H7 (cell line): ENCODE data around the gene DAD1. TPM values are rescaled to one million over a fixed set of nuclear protein-coding genes. Genes with fewer than 3 reads are reported as not detected.
A peak's percentile ranks its signal among the peaks of the same experiment; 100 is the strongest.

Experiments
- DNase-seq: peaks from one replicate; pipeline ENCODE4 v3.0.0; 2012
- H3K27me3 ChIP-seq: 2 replicates; pipeline ENCODE4 v1.6.0; 2011; ENCODE audit warnings: mild to moderate bottlenecking, low read length; ENCODE audit not compliant: control insufficient read depth, insufficient read depth
- H3K36me3 ChIP-seq: replicated peaks from 2 replicates; pipeline ENCODE4 v1.5.1; 2011; ENCODE audit warnings: low read length; ENCODE audit not compliant: control insufficient read depth, insufficient read depth
- H3K4me3 ChIP-seq: 2 replicates; pipeline ENCODE4 v1.5.1; 2011; ENCODE audit warnings: low read depth, mild to moderate bottlenecking, control low read depth, low read length, moderate library complexity; ENCODE audit not compliant: insufficient read depth
- total RNA-seq: library from RNA; depleted of rRNA; stranded (reverse); fragments of >200 nt; shearing (Covaris generic); gene quantifications from 2 replicates; pipeline ENCODE4 v1.2.3, GENCODE V29; 2014

The DAD1 gene
- total RNA-seq, 1 experiment from 2014 or later: 306 TPM

DNA sequence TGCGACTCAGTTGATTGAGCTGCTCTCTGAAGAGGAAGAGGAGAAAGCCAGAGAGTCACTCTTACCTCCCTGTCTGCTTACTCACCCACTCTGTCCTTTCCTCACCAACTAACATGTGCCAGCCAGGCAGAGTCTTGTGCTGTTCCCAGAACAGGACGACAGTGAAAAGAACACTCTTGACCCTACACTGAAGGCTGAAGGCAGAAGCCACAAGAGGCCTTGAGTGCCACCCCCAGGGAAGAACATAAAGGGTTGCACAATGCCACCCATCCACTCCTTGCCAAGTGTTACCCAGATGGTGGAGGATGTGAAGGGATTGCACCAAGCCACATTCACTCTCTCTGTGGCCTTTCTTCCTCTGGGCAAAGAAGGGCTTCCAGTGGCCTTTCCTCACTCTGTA lies 21.9 kb upstream of the DAD1 start:
- Histone ChIP-seq H3K4me3 (no peak overlapping the region), H3K36me3 (peaks cover 34% of the 10 kb centered on the region), H3K27me3 (no peaks in the 10 kb centered on the region)
- no peak for DNase-seq

DNA sequence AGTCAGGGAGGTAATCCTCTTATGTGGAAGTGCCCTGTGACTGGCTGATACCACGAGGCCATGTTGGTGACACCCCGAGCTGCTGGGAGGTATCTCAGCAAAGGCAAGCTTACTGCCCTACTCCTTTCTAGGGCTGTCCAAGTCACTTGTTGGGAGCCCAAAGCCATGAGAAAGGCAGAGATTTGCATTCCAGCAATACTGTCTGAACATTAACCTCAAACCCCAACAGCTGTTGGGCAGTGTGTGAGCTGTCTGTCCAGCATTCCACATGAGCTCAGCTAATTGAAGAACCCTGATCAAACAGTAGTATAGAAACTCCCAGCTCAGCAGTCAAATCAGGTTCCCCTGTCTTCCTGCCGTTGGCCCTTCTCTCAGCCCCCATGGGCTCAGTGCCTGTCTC lies 18.3 kb upstream of the DAD1 start:
- H3K36me3 ChIP-seq: peaks cover 52% of the 10 kb centered on the region
- H3K27me3 ChIP-seq: no peaks in the 10 kb centered on the region
- no peak for DNase-seq
- H3K4me3 ChIP-seq: no peak overlapping the region

DNA sequence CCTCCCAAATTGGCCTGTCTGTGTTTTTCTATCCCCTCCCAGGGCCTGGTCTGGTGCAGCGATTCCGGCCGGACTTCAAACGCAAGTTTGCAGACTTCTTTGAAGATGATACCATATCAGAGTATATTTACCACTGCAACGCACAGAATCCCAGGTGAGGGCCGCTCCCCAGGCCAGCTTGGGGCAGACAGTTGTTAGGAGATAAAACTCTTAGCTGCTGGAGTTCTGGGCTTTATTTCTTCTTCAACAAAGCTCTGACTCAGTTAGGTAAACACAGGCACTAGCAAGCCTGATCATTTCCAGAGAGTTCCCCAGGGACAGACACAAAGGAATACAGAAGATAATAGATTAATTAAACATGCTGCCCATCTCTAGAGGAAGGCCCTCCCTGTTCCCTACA lies 17.4 kb upstream of the DAD1 start:
- Histone ChIP-seq H3K4me3 (no peak overlapping the region), H3K36me3 (peaks cover 61% of the 10 kb centered on the region), H3K27me3 (no peaks in the 10 kb centered on the region)
- no peak for DNase-seq

GRCh38 chr14:22602862-22603261 lies 13.8 kb upstream of the DAD1 start:
- Histone ChIP-seq H3K4me3 (no peak overlapping the region), H3K36me3 (peaks cover 43% of the 10 kb centered on the region), H3K27me3 (no peaks in the 10 kb centered on the region)
- no peak for DNase-seq

DNA sequence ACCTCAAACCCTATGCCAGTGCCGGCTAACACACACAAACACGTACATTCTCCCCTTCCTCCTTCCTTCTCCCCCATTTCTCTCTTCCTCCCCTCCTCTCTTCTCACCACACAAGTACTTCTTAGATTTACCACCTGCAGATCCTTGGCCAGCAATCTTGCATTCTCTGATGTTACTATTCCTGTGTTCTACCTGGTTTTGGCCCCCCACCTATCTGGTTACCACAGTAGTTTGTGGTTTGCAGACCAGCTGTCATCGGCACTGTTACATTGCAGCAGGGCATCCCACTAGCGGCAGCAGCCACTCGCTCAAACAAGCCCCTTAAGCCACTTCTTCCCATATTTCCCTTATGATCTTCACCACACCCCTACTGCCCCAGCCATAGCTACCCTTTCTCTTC lies 13.0 kb upstream of the DAD1 start:
- no peaks in the 10 kb centered on the region for H3K27me3 ChIP-seq
- H3K4me3 ChIP-seq: no peak overlapping the region
- no peak for DNase-seq
- peaks cover 35% of the 10 kb centered on the region for H3K36me3 ChIP-seq

GRCh38 chr14:22601456-22601855 lies 12.4 kb upstream of the DAD1 start:
- no peak for DNase-seq
- Histone ChIP-seq H3K27me3 (no peaks in the 10 kb centered on the region), H3K4me3 (no peak overlapping the region), H3K36me3 (peaks cover 33% of the 10 kb centered on the region)

DNA sequence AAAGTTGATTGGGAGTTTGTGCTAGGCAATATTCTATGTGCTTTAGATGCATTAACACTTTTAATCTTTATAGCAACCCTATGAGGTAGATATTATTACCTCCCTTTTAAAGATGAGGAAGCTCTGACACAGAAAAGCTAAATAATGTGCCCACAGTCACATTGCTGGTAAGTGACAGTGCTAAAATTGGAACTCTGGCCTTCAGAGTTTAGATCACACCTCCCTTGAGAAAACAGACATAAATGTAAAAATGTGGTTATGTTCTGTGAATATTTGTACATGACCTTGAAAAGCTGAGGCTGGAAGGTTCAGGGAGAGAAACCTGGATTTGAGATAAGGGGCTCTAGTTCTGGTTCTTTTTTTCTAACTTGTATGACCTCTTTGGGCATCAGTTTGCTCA lies 11.0 kb upstream of the DAD1 start:
- H3K4me3 ChIP-seq: no peak overlapping the region
- peaks cover 22% of the 10 kb centered on the region for H3K36me3 ChIP-seq
- no peaks in the 10 kb centered on the region for H3K27me3 ChIP-seq
- DNase-seq: no peak

DNA sequence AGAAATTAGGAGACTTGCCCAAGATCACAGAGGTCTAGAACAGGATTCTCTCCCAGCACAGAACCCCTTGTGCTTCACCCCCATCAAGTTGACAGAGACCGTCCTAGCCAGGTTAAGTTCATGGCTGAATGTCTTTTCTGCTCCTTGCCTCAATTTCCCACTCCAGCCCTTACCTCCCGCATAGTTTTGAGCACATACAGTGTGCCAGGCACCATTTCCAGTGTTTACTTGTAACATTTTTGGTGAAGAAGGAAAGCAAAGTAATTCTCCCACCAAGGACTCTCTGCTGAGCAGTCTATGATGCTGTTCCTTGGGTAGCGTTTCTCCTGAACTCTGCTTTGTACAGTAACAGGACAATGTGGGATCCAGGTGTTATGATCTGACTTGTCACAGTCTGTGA lies 10.3 kb upstream of the DAD1 start:
- Histone ChIP-seq H3K4me3 (peak overlapping the region; percentile 84), H3K27me3 (no peaks in the 10 kb centered on the region), H3K36me3 (peaks cover 17% of the 10 kb centered on the region)
- no peak for DNase-seq

GRCh38 chr14:22598896-22599244 lies 9.8 kb upstream of the DAD1 start:
- Histone ChIP-seq H3K36me3 (peaks cover 17% of the 10 kb centered on the region), H3K4me3 (peak overlapping the region; percentile 84), H3K27me3 (no peaks in the 10 kb centered on the region)
- DNase-seq: peak; percentile 78

DNA sequence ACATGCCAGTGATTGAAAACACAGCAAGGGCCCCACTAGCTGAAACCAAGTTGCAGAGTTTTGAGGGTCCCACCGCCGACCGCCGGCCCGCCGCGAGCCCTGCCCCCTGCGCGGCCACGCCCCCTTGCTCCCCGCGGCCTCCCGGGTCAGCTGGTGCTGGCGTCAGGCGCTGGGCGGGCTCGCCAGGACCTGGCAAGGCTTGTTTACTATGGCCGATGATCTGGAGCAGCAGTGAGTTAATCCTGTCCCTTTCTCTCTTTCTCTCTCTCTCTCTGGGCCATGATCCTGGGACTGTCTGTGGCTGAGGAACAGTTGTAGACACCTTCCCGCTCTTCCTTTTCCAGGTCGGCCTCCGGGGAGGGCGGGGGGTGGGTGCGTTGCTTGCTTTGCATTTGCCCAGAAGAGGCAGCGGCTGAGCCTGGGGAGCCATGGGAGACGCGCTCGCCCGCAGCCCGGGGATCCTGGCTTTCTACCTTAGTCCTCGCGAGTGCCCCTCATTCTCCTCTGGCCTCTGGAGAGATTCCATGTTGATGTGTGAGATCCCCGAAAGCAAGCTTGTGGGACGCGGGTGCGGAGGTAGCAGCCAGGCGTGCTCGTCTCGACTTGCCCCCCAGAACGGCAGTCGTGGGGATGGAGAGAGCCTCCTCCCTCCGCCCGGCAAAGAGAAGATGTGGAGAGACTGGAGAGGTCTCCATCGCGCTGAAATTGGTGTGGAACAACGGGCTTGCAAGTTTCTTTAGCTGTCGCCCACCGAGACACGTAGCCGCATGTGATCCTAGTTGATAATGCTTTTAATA lies 9.3 kb upstream of the DAD1 start, which contains the start of gene ABHD4:
Gene ABHD4 (plus strand): TSS at position 202 of the 797 bp plus-strand sequence. CDS start 7 bp downstream, at position 209.
- peak; percentile 95 for DNase-seq
- Histone ChIP-seq H3K27me3 (no peaks in the 10 kb centered on the region), H3K36me3 (peaks cover 14% of the 10 kb centered on the region), H3K4me3 (peak within 1 kb of the TSS; percentile 84)

DNA sequence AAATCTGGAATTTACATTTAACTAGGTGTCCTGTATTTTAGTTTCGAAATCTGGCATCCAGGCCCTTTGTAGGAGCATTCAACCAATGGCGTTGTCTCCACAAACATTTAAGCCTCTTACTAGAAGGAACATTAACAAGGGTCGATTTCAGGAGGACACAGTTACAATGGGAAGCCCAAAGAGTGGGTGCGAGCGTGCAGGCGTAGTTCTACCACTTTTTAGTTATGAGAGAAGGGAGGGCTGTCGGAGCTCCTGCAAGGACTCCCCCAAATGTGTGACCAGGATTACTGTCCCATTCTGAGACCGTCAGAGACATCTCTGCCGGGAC lies 8.7 kb upstream of the DAD1 start:
- no peak for DNase-seq
- Histone ChIP-seq H3K4me3 (peak overlapping the region; percentile 84), H3K36me3 (peaks cover 13% of the 10 kb centered on the region), H3K27me3 (no peaks in the 10 kb centered on the region)

DNA sequence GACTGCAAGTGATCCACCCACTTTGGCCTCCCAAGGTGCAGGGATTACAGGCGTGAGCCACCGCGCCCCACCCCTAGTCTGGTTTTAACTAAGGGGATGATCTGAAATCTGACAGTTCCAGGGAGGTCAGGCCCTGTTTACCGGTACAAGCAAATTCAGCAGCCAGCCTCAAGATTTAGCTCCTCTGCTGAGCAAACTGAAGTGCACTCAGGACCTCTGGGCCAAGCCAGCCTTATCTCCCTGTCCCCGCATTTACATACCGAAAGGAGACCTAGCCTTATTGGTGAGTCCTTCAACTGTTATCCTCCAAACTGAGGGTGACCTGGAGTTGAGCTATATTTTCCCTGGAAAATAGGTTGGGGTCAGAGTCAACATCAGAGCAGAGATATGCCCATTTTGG lies 8.2 kb upstream of the DAD1 start:
- DNase-seq: no peak
- Histone ChIP-seq H3K4me3 (no peak overlapping the region), H3K36me3 (peaks cover 10% of the 10 kb centered on the region), H3K27me3 (no peaks in the 10 kb centered on the region)

GRCh38 chr14:22596354-22596879 lies 7.4 kb upstream of the DAD1 start:
- Histone ChIP-seq H3K36me3 (peaks cover 1% of the 10 kb centered on the region), H3K27me3 (no peaks in the 10 kb centered on the region), H3K4me3 (no peak overlapping the region)
- no peak for DNase-seq

GRCh38 chr14:22594156-22594716 lies 5.2 kb upstream of the DAD1 start:
- no peaks in the 10 kb centered on the region for H3K36me3 ChIP-seq
- no peak overlapping the region for H3K4me3 ChIP-seq
- H3K27me3 ChIP-seq: no peaks in the 10 kb centered on the region
- no peak for DNase-seq

DNA sequence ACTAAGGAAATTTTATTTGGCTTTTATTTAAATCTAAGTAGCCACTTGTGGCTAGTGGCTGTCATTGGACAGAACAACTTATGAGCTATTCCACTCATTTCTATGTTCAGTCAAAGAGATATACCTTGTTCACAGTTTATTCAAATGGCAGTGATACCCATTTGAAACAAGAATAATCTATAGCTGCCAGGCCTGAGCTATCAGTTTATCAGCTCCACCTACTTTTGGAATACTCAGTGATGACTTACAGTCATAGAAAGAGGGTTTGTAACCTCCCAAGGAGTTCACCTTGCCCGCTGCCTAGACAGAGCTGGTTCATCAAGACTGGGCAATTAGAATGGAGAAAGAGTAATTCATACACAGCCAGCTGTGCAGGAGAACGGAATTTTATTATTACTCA lies 4.6 kb upstream of the DAD1 start:
- DNase-seq: no peak
- no peaks in the 10 kb centered on the region for H3K36me3 ChIP-seq
- H3K4me3 ChIP-seq: no peak overlapping the region
- no peaks in the 10 kb centered on the region for H3K27me3 ChIP-seq
